NCI-H128 (cell line): Measurements from ENCODE around the gene SURF1.
A peak's percentile ranks its signal among the peaks of the same experiment; 100 is the strongest.
"Not testable (repeated sequence)": the region's sequence is repeated elsewhere in the genome, so short reads cannot be mapped to it uniquely, and the experiment has no call there.

Source experiments
- DNase-seq: peaks from one replicate; lab custom pipeline; 2025; ENCODE audit not compliant: unreplicated experiment; lab: John Stamatoyannopoulos, UW

The SURF1 gene

DNA sequence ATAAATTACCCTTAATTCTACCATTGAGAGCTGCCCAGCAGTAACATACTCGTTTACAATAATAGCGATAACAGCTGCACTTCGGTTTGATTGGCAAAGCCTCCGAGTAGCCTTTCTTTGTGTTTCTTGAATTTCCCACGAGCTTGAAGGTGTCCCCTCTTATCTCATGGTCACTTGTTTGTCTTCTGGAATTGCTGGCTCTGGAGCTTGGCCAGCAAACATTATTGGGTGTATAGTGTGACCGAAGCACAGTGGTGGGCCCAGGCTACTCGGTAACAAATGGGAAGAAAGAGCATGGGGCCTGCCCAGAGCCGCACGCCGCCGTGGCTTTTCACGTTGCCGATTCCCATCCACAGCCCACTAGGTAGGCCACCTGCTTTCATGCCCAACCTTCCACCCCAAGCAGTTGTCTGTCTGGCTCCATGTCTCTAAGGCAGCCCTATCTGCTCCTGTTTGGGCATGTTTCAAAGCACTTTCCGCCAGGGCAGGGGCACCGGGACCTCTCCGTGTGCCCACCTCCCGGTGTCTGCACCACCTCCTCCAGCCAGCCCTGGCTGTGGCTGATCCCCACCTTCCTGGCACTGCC is 28.5 kb upstream of the SURF1 start:
- DNase-seq, result no peak

DNA sequence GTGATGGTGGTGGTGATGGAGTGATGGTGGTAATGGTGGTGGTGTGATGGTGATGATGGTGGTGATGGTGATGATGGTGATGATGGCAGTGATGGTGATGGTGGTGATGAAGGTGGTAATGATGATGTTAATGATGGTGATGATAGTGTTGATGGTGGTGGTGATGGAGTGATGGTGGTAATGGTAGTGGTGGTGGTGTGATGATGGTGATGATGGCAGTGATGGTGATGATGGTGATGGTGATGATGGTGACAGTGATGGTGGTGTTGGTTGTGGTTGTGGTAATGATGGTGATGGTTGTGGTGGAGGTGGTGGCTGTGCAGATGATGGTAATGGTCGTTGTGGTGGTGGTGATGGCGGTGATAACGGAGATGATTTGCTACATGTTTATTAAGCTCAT is 27.2 kb upstream of the SURF1 start:
- DNase-seq, result no peak

DNA sequence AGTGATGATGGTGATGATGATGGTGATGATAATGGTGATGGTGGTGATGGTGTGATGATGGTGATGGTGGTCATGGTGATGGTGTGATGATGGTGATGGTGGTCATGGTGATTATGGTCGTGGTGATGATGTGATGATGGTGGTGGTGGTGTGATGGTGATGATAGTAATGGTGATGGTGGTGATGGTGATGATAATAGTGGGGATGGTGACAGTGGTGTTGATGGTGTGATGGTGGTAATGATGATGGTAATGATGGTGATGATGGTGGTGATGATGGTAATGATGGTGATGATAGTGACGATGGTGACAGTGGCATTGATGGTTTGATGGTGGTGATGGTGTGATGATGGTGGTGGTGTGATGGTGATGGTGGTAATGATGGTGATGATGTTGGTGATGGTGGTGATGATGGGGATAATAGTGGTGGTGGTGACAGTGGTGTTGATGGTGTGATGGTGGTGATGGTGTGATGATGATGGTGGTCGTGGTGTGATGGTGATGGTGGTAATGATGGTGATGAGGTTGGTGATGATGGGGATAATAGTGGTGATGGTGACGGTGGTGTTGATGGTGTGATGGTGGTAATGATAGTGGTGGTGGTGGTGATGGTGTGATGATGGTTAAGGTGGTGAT is 26.3 kb upstream of the SURF1 start:
- no peak for DNase-seq

DNA sequence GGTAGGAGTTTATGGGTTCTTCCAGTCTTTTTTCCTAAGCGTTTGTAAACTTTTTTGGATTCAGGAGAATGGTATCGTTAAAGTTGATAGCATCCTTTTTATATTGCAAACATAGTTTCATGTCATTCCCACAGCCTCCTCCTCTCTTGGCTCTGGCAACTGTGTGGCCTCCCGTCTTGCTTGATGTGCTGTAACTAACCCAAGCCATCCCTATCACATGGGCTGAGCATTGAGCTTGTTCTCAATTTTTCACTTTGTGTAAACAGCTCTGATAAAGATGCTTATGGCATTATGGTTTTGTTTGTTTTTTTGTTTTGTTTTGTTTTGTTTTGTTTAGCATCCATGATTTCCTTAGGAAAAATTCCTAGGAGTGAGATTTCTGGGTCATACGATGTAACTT is 24.4 kb upstream of the SURF1 start:
- no peak for DNase-seq

DNA sequence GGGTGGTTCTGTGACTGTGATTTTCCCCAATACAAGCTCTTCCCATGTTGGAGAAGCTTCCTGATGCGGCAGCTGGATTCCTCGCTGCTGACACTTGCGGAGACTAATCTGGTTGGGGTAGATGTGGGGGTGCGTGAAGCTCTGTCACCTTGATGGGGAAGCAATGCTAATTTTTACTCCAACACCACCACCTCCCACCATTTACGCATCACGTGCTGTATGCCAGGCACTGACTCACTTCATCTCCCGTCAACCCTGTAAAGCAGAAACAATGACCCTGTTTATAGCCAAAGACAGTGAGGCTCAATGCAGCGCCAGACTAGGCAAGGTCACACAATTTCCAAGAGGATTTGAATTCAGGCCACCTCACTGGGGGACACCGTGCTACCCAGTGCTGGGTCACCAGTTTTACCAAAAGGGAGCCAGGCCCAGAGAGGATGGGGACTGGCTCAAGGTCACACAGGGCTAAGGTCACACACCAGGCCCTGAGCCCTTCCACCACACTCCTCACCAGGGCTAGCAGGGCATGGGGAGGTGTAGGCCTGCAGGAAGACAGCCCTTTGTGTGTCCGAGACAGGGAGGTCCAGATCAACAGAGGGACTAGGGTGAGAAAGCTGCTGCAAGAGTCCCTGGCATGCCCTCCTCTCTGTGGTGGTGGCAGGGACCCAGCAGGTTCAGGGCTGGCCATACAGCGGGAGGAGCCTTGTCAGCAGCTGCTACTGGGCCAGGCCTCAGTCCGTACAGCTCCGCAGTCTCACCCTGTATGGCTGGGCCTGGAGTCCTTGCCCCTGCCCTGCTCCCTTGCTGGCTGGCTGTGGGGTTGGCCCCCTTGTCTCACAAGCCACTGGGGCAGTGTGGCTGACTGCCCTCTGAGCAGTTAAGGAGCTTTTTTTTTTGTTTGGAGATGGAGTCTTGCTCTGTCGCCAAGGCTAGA is 23.1 kb upstream of the SURF1 start:
- no peak for DNase-seq

DNA sequence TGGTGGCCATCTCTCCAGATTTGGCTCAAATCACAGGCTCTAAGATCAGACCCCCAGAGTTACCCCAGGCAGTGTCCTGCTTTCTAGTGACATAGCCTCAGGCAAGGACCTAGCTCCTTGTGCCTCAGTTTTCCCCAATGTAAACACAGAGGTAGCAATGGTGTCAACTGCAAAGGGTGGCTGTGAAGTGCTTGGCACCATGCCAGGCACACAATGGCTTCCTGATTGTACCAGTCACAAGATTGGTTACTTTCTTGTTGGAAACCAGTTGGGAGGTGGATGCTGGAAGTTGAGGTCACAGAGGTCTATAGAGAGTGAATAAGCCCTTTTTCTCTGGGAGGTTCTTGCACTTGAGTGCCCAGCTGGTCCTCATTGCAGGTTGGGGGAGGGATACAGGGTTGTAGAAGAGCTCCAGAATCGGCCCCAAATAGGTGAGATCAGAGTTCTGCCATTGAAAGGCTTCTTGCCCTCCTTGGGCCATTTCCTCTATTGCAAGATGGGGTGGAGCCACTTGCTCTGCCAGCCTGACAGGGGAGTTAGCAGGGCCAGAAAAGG is 22.2 kb upstream of the SURF1 start:
- no peak for DNase-seq

DNA sequence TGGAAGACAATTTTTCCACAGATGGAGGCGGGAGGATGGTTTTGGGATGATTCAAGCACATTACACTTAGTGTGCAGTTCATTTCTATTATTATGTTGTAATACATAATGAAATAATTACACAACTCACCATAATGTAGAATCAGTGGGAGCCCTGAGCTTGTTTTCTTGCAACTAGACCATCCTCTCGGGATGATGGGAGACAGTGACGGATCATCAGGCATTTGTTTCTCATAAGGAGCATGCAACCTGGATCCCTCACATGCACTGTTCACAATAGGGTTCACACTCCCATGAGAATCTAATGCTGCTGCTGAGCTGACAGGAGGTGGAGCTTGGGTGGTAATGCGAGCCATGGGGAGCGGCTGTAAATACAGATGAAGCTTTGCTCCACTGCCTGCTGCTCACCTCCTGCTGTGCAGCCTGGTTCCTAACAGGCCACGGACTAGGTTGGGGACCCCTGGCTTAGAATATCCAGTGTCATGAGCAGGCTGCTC is 21.5 kb upstream of the SURF1 start:
- no peak for DNase-seq

DNA sequence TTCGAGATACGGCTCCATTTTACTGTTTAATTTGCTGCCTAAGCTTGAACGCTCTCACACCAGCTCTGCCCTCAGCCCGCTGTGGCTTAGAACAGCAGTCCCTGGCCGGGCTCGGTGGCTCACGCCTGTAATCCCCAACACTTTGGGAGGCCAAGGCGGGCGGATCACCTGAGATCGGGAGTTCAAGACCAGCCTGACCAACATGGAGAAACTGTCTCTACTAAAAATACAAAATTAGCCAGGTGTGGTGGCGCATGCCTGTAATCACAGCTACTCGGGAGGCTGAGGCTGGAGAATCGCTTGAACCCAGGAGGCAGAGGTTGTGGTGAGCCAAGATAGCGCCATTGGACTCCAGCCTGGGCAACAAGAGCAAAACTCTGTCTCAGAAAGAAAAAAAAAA is 21.0 kb upstream of the SURF1 start:
- not testable (repeated sequence) for DNase-seq

DNA sequence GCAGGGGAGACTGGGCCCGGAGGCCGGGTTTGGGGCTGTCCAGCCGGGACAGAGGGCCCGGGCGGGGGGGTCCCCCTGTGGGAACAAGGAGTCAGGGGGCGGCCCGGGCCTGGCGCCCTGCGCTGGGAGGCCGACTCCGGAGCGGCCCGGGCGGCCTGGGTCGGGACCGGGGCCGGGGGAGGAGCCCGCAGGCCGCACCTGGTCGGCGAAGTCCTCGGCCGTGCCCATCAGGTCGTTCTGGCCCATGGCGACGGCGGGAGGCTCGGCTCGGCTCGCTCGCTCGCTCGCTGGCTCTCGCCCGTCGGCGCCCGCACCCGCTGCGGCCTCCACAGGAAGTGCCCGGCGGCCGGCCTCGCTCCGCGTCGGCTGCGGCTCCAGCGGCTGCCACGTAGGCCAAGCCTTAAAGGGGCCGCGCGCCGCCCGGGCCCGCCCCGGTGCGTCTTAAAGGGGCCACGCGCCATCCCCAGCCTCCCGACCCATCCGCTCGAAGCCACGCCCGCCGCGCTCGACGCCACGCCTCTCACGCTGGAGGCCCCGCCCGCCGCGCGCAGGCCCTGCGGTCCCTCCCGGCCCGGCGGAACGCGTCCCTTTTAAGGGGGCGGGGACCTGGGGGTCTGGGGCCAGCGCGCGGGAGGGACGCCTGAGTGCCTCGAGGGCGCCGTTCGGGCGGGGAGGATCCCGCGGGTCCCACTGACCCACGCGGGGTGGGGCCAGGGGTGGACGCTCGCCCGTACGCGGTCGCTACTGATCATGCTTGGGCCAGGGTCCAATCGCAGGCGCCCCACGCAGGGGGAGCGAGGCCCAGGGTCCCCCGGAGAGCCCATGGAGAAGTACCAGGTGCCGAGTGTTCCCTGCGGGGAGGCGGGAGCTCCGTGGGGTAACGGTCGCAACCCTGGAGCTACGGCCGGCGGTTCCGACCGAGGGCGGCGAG is 19.7 kb upstream of the SURF1 start, which contains the start of the genes STKLD1 and SURF4:
Gene STKLD1 (plus strand): TSS at position 643 of the 931 bp plus-strand sequence. CDS start 108 bp downstream, at position 751.
Gene SURF4 (minus strand): TSS at position 337 of the 931 bp plus-strand sequence. CDS start 91 bp downstream, at position 246.
- DNase-seq, result peak; percentile 94

DNA sequence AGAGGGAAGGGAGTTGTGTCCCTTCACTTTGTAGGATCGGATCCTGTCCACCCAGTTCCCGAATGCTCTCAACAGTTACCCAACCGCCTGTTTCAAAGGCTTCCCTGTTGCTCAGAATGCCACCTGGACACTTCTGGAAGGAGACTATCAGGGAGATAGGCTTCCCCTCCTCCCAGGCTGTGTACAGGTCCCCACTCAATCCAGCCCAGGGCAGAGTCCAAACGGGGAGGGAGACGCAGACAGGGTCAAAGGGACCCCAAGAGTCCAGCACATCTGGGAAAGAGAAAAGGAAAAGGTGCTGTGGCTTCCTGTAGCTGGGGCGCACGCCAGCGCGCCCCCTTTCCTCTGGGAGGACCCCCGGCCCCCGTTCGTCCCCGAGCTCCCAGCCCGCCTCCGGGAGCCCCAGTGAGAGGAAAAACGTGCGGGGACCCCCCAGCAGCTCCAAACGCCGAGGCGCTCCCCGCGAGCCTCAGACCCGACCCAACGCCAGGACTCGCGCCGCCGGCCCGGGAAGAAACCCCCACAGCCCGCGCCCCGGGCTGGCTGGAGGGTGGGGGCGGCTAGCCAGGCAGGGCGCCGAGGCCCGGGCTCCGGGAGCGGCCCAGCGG is 18.9 kb upstream of the SURF1 start:
- DNase-seq, result no peak

DNA sequence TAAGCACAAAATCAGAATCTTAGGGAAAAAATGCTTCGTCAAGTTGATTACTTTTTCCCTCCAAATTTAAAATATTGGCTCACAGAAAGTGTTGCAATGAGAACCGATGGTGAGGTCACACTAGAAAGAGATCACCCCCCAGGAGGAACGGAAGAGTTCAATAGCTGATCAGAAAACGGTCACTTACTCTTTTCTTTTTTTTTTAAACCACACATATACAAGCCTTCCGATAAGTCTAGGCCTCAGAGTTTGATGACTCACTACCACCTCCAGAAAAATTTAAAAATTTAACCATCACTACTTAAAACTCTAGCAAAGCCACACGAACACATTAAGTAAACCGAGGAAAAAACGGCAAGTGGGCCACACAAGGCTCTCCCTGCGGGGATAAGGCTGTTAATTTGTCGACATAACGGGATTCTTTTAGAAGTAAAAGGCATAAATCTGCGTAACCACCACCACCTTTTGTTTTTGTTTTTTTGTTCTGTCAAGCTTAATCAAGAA is 18.4 kb upstream of the SURF1 start:
- DNase-seq, result no peak

DNA sequence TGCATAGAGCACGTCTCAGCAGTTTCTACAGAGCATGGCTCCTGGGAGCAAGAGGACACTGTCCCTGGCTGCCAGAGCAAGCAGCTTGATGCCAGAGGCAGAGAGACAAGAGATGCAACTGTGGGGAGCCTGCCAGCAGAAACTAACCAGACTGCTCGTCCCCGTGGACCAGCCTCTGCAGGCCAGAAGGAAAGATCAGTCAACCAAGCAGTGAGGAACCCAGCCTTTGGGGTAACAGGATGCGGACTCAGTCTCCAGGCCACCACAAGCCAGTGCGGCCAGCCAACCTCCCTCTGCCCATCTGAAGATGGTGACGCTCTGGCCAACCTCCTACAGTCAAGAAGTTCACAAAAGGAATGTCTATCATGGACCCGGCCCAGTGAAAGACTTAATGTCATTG is 15.9 kb upstream of the SURF1 start:
- DNase-seq, result no peak

DNA sequence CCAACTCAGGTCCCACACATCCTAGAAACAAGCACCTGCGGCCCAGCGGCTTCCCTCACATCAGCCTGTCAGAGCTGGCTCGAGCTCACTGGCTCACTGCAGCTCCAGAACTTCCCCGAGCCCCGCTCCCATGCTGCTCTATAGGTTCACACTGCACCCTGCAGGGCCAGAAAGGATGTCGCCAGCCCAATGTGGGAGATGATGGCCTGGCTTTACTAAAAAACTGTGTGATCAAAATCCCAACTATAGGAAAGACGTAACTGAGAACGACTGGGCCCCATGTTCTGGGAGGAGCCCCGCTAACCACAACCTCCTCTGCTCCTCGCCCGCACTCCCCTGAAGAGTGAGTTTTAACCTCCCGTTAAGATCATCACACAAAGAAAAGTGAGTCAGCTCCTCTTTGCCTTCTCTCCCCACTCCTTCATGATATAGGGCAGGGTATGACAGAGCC is 15.0 kb upstream of the SURF1 start:
- DNase-seq, result no peak

DNA sequence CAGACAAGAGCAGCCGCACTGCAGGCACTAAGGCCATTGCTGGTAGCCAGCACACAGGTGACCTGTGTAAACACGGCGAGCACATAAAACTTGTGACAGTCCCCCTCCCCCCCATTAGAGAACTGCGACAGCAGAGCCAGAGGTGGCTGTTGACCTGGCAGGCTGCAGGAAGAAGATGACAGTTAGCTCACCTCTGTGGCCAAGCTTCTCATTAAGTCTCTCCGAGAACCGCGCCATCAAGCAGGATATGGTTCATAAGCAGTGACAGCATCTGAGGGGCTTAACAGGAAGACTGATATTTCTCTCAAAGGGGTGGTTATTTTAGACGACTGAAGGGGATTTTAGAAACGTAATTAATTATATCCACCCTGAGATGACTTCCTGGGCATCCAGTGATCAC is 14.4 kb upstream of the SURF1 start:
- DNase-seq, result no peak

DNA sequence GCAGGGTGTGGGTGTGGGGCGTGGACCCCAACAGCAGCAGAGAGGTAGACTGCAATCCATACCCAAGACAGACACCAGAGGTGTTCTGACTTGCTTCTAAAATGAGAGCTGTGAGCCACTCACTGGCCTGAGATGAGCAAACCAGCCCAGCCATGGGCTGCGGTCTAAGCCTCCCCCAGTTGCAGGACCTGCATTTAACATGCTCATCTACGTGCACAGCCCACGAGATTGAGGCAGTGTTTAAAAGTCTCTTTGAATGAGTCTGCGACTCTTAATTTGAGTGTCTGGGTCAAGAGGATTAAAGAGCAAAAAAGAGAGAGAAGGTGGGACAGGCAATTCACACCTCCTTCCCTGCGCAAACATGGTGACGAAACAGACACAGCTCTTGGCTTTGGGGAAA is 13.6 kb upstream of the SURF1 start:
- DNase-seq, result no peak

DNA sequence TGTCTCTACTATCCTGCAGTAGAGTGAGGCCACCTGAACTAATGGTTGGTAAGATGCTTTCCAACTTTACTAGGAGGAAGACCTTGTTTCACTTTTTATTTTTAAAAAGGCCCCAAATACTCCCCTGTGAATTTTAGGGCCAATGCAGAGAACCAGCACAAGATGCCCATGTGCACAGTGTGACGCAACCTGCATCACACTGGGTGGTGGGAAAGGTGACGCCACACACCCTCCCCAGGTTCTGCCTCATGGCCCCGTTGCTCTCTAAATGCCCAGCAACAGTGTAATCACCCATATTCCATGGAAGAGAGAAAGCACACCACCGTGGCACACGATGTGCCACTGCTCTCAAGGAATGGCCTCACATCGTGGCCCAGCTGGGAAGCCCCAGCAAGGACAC is 13.1 kb upstream of the SURF1 start:
- DNase-seq, result no peak

DNA sequence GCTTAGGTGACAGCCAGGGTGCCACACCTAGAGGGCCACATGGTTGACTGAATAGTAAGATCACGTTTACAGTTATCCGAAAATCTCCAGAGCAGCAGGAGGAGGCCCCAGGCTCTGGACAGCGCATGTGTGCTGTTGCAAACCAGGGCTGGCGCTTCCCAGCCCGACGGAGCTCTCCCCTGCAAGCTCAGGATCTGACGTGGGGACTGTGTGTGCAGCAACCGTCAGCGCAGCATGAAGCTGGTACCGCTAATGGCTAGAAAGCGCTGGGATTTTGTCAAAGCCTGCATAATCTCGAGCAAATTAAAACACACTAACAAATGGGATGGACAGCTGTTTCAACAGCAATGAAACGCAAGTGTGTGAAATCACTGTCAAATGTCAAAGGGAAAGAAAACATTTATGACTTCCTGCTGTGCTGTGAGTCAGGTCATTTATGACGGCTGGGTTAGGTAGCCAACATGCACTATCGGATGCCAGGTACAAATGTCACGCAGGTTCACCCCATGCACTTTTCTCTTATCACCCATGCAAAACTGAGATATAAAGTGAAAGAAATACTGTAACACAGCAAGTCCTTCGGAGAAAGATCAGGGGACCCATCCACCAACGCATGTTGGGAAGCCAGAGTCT is 12.1 kb upstream of the SURF1 start:
- no peak for DNase-seq

DNA sequence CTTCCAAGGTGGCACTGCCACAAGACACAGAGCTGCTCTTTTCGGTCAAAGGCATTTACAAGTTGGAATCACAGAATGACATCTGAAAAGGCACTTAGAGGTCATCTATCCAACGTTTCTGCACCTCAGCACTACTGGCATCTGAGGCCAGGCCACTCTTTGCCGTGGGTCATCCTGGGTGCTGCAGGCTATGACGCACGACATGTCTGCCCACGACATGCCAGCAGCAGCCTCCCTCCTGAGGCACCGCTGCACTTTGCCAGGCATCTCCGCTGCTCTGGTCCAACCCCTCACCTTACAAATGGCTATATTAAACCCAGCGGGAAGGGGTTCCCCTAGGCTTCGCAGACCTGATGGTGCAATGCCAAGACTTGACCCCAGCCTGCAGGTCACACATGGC is 11.5 kb upstream of the SURF1 start:
- DNase-seq, result no peak

DNA sequence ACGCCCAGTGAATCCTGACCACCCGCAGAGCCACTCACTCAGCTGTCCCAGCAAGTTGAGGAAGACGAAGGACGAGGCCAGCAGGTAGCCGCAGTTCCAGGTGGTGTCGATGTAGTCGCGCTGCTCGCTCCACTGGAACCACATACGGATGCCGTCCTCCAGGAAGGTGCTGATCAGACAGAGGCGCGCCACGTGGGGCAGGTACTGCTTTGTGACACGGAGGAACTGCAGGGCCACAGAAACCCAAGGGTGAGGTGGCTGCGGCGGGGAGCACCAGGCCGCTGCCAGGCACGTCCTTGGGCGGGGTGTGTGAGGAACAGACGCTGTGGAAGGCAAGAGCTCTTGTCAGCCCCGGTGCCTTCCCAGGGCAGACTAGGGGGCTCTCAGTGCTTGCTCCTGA is 10.9 kb upstream of the SURF1 start:
- no peak for DNase-seq
